Caco-2 (cell line): ENCODE results near the gene MYO5B. TPM values are rescaled to one million over a fixed set of nuclear protein-coding genes. Genes with fewer than 3 reads are reported as not detected.

Source experiments
- BruUV-seq: library from RNA; stranded (reverse); fragments of 400-500 nt; replicated peaks from 2 replicates; lab custom pipeline; 2021; lab: Mats Ljungman, UMichigan
- CTCF ChIA-PET: fragments of 300-600 bp; sonication (Branson Sonifier 250); formaldehyde crosslinking; loops from one replicate; lab custom pipeline; 2022; ENCODE audit warnings: antibody characterized with exemption; lab: Charles Lee
- POLR2A ChIA-PET: fragments of 300-600 bp; sonication (Branson Sonifier 250); formaldehyde crosslinking; loops from one replicate; lab custom pipeline; 2022; ENCODE audit warnings: antibody characterized with exemption; lab: Charles Lee
- DNase-seq, 2 experiments: peaks; one replicate each; pipeline versions ENCODE4 v3.0.0 to v3.0.0-alpha.2; 2020 to 2022
- H3K27me3 ChIP-seq: replicated peaks from 2 replicates; pipeline ENCODE4 v1.6.0; 2011; ENCODE audit warnings: low read length; ENCODE audit not compliant: control insufficient read depth, insufficient read depth
- H3K36me3 ChIP-seq: 2 replicates; pipeline ENCODE4 v1.5.1; 2011; ENCODE audit warnings: low read length; ENCODE audit not compliant: control insufficient read depth, insufficient read depth
- H3K4me1 ChIP-seq: fragments of 250-450 bp; sonication (Bioruptor Pico); 2 replicates; pipeline ENCODE4 v1.5.1; 2020; ENCODE audit warnings: mild to moderate bottlenecking
- H3K4me3 ChIP-seq: 2 replicates; pipeline ENCODE4 v1.5.1; 2011; ENCODE audit warnings: low read depth, mild to moderate bottlenecking, control low read depth, low read length
- H3K9me3 ChIP-seq: fragments of 250-450 bp; sonication (Bioruptor Pico); 2 replicates; pipeline ENCODE4 v1.5.1; 2020; ENCODE audit warnings: mild to moderate bottlenecking, moderate library complexity
- H3K27ac Mint-ChIP-seq: one replicate; pipeline ENCODE4 v1.8.0; 2022; ENCODE audit warnings: mixed read lengths; ENCODE audit not compliant: unreplicated experiment
- H3K27me3 Mint-ChIP-seq: one replicate; pipeline ENCODE4 v1.8.0; 2022; ENCODE audit warnings: mixed read lengths; ENCODE audit not compliant: insufficient read depth, unreplicated experiment
- H3K36me3 Mint-ChIP-seq: one replicate; pipeline ENCODE4 v1.8.0; 2022; ENCODE audit warnings: mild to moderate bottlenecking, mixed read lengths; ENCODE audit not compliant: insufficient read depth, unreplicated experiment
- H3K4me1 Mint-ChIP-seq: one replicate; pipeline ENCODE4 v1.8.0; 2022; ENCODE audit warnings: low read depth, mixed read lengths; ENCODE audit not compliant: unreplicated experiment
- H3K4me3 Mint-ChIP-seq: one replicate; pipeline ENCODE4 v1.8.0; 2022; ENCODE audit warnings: mild to moderate bottlenecking, moderate library complexity, mixed read lengths; ENCODE audit not compliant: unreplicated experiment
- H3K9me3 Mint-ChIP-seq: one replicate; pipeline ENCODE4 v1.8.0; 2022; ENCODE audit warnings: mixed read lengths; ENCODE audit not compliant: unreplicated experiment
- CTCF ChIP-seq, 2 experiments: fragments of 200-600 bp in 1 of 2; IDR thresholded peaks; 1 replicate in 1 of 2; 2 replicates in 1 of 2; pipeline versions ENCODE4 v1.5.1 to v1.8.0; 2011 to 2022; ENCODE audit warnings: antibody characterized with exemption in 1 of 2, control low read depth in 1 of 2, inconsistent platforms in 1 of 2, low read depth in 1 of 2, low read length in 1 of 2, mild to moderate bottlenecking in 1 of 2, moderate library complexity in 1 of 2; ENCODE audit not compliant: insufficient read depth in 1 of 2, severe bottlenecking in 1 of 2, unreplicated experiment in 1 of 2
- intact Hi-C: fragments of 100-400 bp; cut with micrococcal nuclease; formaldehyde crosslinking; loops from one replicate; pipeline ENCODE4 v1.10.0; 2022; ENCODE audit not compliant: unreplicated experiment
- total RNA-seq: library from RNA; stranded (reverse); gene quantifications from 2 replicates; pipeline ENCODE4 v1.2.3, GENCODE V29; 2022

MYO5B gene
- total RNA-seq, 1 experiment from 2014 or later: 28.3 TPM

GRCh38 chr18:50006470-50007046 lies 188.4 kb downstream of the MYO5B start:
- no peak for TF ChIP-seq CTCF (IDR thresholded peaks at IDR 0.05; ENCODE audit: insufficient read depth in 1 of 2, low read depth in 1 of 2, low read length in 1 of 2, severe bottlenecking in 1 of 2, unreplicated experiment in 1 of 2)
- no peak overlapping the region for H3K27ac Mint-ChIP-seq
- H3K4me1 Mint-ChIP-seq: peaks cover 3% of the 10 kb centered on the region
- Histone ChIP-seq H3K36me3 (no peaks in the 10 kb centered on the region), H3K4me1 (no peaks in the 10 kb centered on the region; the same call in 1 of the 2 replicates), H3K4me3 (no peak overlapping the region), H3K27me3 (no peaks in the 10 kb centered on the region), H3K9me3 (no peaks in the 10 kb centered on the region)
- H3K4me3 Mint-ChIP-seq: no peak overlapping the region
- ChIA-PET POLR2A (no interaction called here), CTCF (no interaction called here)
- no peak for DNase-seq
- no peaks in the 10 kb centered on the region for H3K9me3 Mint-ChIP-seq
- intact Hi-C loops: no loop called here
- BruUV-seq: no TSS peak
- H3K36me3 Mint-ChIP-seq: no peaks in the 10 kb centered on the region
- no peaks in the 10 kb centered on the region for H3K27me3 Mint-ChIP-seq

- intact Hi-C loops: no loop called here
- no peaks in the 10 kb centered on the region for H3K27me3 Mint-ChIP-seq
- no peak overlapping the region for H3K4me3 Mint-ChIP-seq
- no peaks in the 10 kb centered on the region for H3K9me3 ChIP-seq
- BruUV-seq: no TSS peak
- no peaks in the 10 kb centered on the region for H3K36me3 Mint-ChIP-seq
- no peaks in the 10 kb centered on the region for H3K9me3 Mint-ChIP-seq
- CTCF ChIA-PET: no interaction called here
- no peak overlapping the region for H3K4me3 ChIP-seq
- H3K36me3 ChIP-seq: no peaks in the 10 kb centered on the region
- no peaks in the 10 kb centered on the region for H3K4me1 ChIP-seq
- POLR2A ChIA-PET: no interaction called here
- H3K27ac Mint-ChIP-seq: no peak overlapping the region
- TF ChIP-seq CTCF (IDR thresholded peaks at IDR 0.05; ENCODE audit: insufficient read depth in 1 of 2, low read depth in 1 of 2, low read length in 1 of 2, severe bottlenecking in 1 of 2, unreplicated experiment in 1 of 2): no peak
- DNase-seq: no peak
- no peaks in the 10 kb centered on the region for H3K4me1 Mint-ChIP-seq
- H3K27me3 ChIP-seq: no peaks in the 10 kb centered on the region
Observed at GRCh38 chr18:50004013-50004412, 190.9 kb downstream of the MYO5B start.

GRCh38 chr18:50002781-50003180 lies 192.2 kb downstream of the MYO5B start:
- no peak for TF ChIP-seq CTCF (IDR thresholded peaks at IDR 0.05; ENCODE audit: insufficient read depth in 1 of 2, low read depth in 1 of 2, low read length in 1 of 2, severe bottlenecking in 1 of 2, unreplicated experiment in 1 of 2)
- H3K9me3 Mint-ChIP-seq: no peaks in the 10 kb centered on the region
- no peaks in the 10 kb centered on the region for H3K4me1 Mint-ChIP-seq
- no TSS peak for BruUV-seq
- intact Hi-C loops: no loop called here
- no peaks in the 10 kb centered on the region for H3K9me3 ChIP-seq
- no peak overlapping the region for H3K4me3 ChIP-seq
- no peaks in the 10 kb centered on the region for H3K36me3 ChIP-seq
- POLR2A ChIA-PET: no interaction called here
- no peaks in the 10 kb centered on the region for H3K4me1 ChIP-seq
- no peaks in the 10 kb centered on the region for H3K27me3 Mint-ChIP-seq
- no peak for DNase-seq
- no peak overlapping the region for H3K4me3 Mint-ChIP-seq
- no peaks in the 10 kb centered on the region for H3K27me3 ChIP-seq
- H3K27ac Mint-ChIP-seq: no peak overlapping the region
- CTCF ChIA-PET: no interaction called here
- peaks cover 6% of the 10 kb centered on the region for H3K36me3 Mint-ChIP-seq
